Mammary epithelial cell (primary cell): Measurements from ENCODE around the gene EXOC6B.

ENCODE experiments used
- EZH2 ChIP-seq: IDR thresholded peaks from 2 replicates; pipeline ENCODE4 v1.6.1; 2012; ENCODE audit warnings: low read length, inconsistent platforms, borderline replicate concordance
- TF ChIP-seq, protein P1 (sequence below), 2 donors: IDR thresholded peaks in 1 of 2; conservative IDR thresholded peaks in 1 of 2; 2 replicates each; pipeline ENCODE4 v1.5.1; 2011 to 2012; ENCODE audit warnings: inconsistent platforms in 2 of 2, low read length in 2 of 2, mild to moderate bottlenecking in 2 of 2, control low read depth in 1 of 2, low read depth in 1 of 2; ENCODE audit not compliant: insufficient read depth in 1 of 2; ENCODE audit errors: extremely low read depth in 1 of 2

DNA sequence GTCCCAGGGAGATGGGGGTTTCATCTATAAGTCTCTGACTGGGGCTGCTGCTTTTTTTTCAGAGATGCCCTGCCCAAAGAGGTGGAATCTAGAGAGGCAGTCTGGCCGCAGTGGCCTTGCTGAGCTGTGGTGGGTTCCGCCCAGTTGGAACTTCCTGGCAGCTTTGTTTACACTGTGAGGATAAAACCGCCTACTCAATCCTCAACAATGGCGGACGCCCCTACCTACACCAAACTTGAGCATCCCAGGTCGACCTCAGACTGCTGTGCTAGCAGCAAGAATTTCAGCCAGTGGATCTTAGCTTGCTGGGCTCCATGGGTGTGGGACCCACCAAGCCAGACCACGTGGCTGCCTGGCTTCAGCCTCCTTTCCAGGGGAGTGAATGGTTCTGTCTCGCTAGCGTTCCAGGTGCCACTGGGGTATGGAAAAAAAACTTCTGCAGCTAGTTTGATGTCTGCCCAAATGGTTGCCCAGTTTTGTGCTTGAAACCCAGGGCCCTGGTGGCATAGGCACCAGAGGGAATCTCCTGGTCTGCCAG is 525.6 kb downstream of the EXOC6B start:
- TF ChIP-seq EZH2, result no peak
- TF ChIP-seq, protein P1, sequence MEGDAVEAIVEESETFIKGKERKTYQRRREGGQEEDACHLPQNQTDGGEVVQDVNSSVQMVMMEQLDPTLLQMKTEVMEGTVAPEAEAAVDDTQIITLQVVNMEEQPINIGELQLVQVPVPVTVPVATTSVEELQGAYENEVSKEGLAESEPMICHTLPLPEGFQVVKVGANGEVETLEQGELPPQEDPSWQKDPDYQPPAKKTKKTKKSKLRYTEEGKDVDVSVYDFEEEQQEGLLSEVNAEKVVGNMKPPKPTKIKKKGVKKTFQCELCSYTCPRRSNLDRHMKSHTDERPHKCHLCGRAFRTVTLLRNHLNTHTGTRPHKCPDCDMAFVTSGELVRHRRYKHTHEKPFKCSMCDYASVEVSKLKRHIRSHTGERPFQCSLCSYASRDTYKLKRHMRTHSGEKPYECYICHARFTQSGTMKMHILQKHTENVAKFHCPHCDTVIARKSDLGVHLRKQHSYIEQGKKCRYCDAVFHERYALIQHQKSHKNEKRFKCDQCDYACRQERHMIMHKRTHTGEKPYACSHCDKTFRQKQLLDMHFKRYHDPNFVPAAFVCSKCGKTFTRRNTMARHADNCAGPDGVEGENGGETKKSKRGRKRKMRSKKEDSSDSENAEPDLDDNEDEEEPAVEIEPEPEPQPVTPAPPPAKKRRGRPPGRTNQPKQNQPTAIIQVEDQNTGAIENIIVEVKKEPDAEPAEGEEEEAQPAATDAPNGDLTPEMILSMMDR (conservative IDR thresholded peaks at IDR 0.05 in 1 of 2, IDR thresholded peaks at IDR 0.05 in 1 of 2; ENCODE audit: extremely low read depth in 1 of 2, insufficient read depth in 1 of 2, low read depth in 1 of 2, low read length in 2 of 2), result no peak
